Loucy (cell line): ENCODE results near the gene FHIT.

ENCODE experiments used
- H2AFZ ChIP-seq: fragments of 200-600 bp; sonication (generic); 2 replicates; pipeline ENCODE4 v1.6.0; 2016; ENCODE audit warnings: antibody characterized with exemption, mild to moderate bottlenecking, low read length, moderate library complexity
- H3F3A ChIP-seq: fragments of 200-600 bp; 2 replicates; pipeline ENCODE4 v1.6.0; 2016; ENCODE audit warnings: antibody characterized with exemption, low read depth, mild to moderate bottlenecking
- H3K27me3 ChIP-seq: fragments of 200-600 bp; sonication (generic); 2 replicates; pipeline ENCODE4 v1.6.1; 2014; ENCODE audit warnings: low read length, mild to moderate bottlenecking; ENCODE audit not compliant: insufficient read depth, poor library complexity, severe bottlenecking
- H3K36me3 ChIP-seq: fragments of 200-600 bp; sonication (generic); 2 replicates; pipeline ENCODE4 v1.6.1; 2016; ENCODE audit warnings: low read length; ENCODE audit not compliant: insufficient read depth
- H3K4me1 ChIP-seq: fragments of 200-600 bp; sonication (generic); 2 replicates; pipeline ENCODE4 v1.5.1; 2014; ENCODE audit warnings: low read length, mild to moderate bottlenecking; ENCODE audit not compliant: insufficient read depth, poor library complexity, severe bottlenecking
- H3K4me2 ChIP-seq: fragments of 200-600 bp; sonication (generic); 2 replicates; pipeline ENCODE4 v1.6.0; 2014; ENCODE audit warnings: antibody characterized with exemption, low read length, low read depth, mild to moderate bottlenecking; ENCODE audit not compliant: poor library complexity, severe bottlenecking
- H3K4me3 ChIP-seq: fragments of 200-600 bp; sonication (generic); 2 replicates; pipeline ENCODE4 v1.5.1; 2014; ENCODE audit warnings: low read length, mild to moderate bottlenecking, mixed read lengths; ENCODE audit not compliant: poor library complexity, severe bottlenecking
- H3K79me2 ChIP-seq: fragments of 200-600 bp; sonication (generic); 2 replicates; pipeline ENCODE4 v1.6.1; 2014; ENCODE audit warnings: low read length; ENCODE audit not compliant: insufficient read depth
- H3K9ac ChIP-seq: fragments of 200-600 bp; sonication (generic); 2 replicates; pipeline ENCODE4 v1.6.0; 2014; ENCODE audit warnings: mild to moderate bottlenecking, low read depth, low read length, moderate library complexity; ENCODE audit not compliant: poor library complexity, severe bottlenecking
- H3K9me2 ChIP-seq: fragments of 200-600 bp; sonication (generic); replicated peaks from 2 replicates; pipeline ENCODE4 v1.6.1; 2016; ENCODE audit warnings: low read depth, low read length, mixed read lengths
- H3K9me3 ChIP-seq: fragments of 200-600 bp; sonication (generic); 2 replicates; pipeline ENCODE4 v1.6.1; 2014; ENCODE audit warnings: mild to moderate bottlenecking, antibody characterized with exemption, low read length, low read depth; ENCODE audit not compliant: insufficient read depth
- H4K20me1 ChIP-seq: fragments of 200-600 bp; sonication (generic); 2 replicates; pipeline ENCODE4 v1.6.0; 2014; ENCODE audit warnings: antibody characterized with exemption, low read length, mild to moderate bottlenecking; ENCODE audit not compliant: insufficient read depth, poor library complexity, severe bottlenecking
- EZH2phosphoT487 ChIP-seq: fragments of 200-600 bp; IDR thresholded peaks from 2 replicates; pipeline ENCODE4 v1.6.1; 2018; ENCODE audit warnings: antibody characterized with exemption, mild to moderate bottlenecking, moderate library complexity, borderline replicate concordance
- TF ChIP-seq, protein P1 (sequence below): fragments of 200-600 bp; sonication (generic); conservative IDR thresholded peaks from 2 replicates; pipeline ENCODE4 v1.5.1; 2014; ENCODE audit warnings: mild to moderate bottlenecking, antibody characterized with exemption, low read length

Gene FHIT

DNA sequence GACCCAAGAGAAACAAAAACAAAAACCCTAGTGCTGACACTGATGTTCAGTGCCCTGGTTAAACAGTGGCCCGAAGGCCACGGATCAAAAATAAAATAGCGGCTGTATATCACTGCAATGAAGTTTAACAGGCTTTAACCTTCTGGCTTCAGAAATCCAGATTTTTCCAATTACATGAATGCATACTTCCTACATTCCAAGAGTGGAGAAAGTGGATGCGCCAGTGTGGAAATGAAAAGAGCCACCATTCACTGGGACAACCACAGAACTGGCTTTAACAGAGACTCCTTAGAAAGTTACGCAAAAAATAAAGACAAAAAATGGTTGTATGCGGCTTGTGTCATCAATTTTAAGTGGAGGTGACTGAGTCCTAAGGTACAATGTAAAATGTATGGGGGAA lies 522.2 kb downstream of the FHIT start:
- Histone ChIP-seq H3F3A (no peaks in the 10 kb centered on the region), H3K36me3 (no peaks in the 10 kb centered on the region)
- TF ChIP-seq EZH2phosphoT487 = no peak
- TF ChIP-seq, protein P1, sequence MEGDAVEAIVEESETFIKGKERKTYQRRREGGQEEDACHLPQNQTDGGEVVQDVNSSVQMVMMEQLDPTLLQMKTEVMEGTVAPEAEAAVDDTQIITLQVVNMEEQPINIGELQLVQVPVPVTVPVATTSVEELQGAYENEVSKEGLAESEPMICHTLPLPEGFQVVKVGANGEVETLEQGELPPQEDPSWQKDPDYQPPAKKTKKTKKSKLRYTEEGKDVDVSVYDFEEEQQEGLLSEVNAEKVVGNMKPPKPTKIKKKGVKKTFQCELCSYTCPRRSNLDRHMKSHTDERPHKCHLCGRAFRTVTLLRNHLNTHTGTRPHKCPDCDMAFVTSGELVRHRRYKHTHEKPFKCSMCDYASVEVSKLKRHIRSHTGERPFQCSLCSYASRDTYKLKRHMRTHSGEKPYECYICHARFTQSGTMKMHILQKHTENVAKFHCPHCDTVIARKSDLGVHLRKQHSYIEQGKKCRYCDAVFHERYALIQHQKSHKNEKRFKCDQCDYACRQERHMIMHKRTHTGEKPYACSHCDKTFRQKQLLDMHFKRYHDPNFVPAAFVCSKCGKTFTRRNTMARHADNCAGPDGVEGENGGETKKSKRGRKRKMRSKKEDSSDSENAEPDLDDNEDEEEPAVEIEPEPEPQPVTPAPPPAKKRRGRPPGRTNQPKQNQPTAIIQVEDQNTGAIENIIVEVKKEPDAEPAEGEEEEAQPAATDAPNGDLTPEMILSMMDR = no peak

DNA sequence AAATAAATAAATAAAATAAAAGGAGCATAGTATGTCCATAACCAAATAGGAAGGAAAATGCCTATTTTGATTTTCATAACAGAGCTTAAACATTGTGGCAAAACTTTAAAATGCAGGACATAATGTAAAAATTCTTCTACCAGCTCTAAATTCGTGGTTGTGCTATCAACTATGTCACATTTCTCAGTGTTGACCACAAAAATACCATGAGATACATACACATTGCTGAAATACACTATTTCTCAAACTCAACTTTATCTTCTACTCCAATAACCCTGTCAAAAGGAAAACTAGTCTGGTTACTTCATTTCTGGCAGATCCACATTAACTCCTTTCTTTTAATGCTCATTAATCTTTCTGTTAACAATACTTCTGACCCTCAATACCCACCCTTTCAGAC lies 523.2 kb downstream of the FHIT start:
- Histone ChIP-seq H3F3A (no peaks in the 10 kb centered on the region), H2AFZ (no peak overlapping the region), H3K27me3 (no peaks in the 10 kb centered on the region), H3K36me3 (no peaks in the 10 kb centered on the region), H3K9me2 (no peaks in the 10 kb centered on the region), H3K9me3 (no peaks in the 10 kb centered on the region), H3K9ac (no peak overlapping the region), H4K20me1 (no peaks in the 10 kb centered on the region), H3K4me2 (no peak overlapping the region), H3K79me2 (no peaks in the 10 kb centered on the region), H3K4me1 (no peaks in the 10 kb centered on the region), H3K4me3 (no peak overlapping the region)
- TF ChIP-seq, protein P1 = no peak
- no peak for TF ChIP-seq EZH2phosphoT487

More for the DNA sequence above, 522.2 kb downstream of the FHIT start:
- H3K9ac ChIP-seq = no peak overlapping the region
- no peaks in the 10 kb centered on the region for H3K9me2 ChIP-seq
- H3K4me2 ChIP-seq = no peak overlapping the region
- H3K4me1 ChIP-seq = no peaks in the 10 kb centered on the region
- no peaks in the 10 kb centered on the region for H3K27me3 ChIP-seq
- no peaks in the 10 kb centered on the region for H3K9me3 ChIP-seq
- no peak overlapping the region for H3K4me3 ChIP-seq
- no peaks in the 10 kb centered on the region for H3K79me2 ChIP-seq
- H2AFZ ChIP-seq = no peak overlapping the region
- H4K20me1 ChIP-seq = no peaks in the 10 kb centered on the region

DNA sequence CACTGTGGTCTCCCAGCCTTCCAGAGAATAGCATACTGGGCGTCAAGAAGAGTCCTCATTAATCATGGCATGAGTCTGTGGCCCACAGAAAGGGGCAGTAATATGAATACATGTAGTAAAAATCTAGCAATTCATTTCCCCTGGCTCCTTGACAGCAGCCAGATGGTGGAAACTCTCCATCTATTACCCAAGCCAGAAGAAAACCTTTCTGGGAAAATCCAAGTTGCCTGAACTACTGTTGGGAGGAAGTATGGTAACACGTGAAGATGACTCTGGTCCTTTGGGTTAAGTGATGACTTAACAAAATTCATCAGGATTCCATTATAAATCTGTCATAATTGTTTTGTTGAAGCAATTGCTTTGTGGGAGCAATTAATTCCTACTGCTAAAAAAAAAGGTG lies 530.5 kb downstream of the FHIT start:
- no peaks in the 10 kb centered on the region for H3K9me3 ChIP-seq
- no peak overlapping the region for H3K4me2 ChIP-seq
- H3K9ac ChIP-seq = no peak overlapping the region
- H3K9me2 ChIP-seq = no peaks in the 10 kb centered on the region
- TF ChIP-seq, protein P1 = no peak
- no peak for TF ChIP-seq EZH2phosphoT487
- no peaks in the 10 kb centered on the region for H3K79me2 ChIP-seq
- H3K4me3 ChIP-seq = no peak overlapping the region
- no peaks in the 10 kb centered on the region for H3F3A ChIP-seq
- H3K4me1 ChIP-seq = peaks cover 4% of the 10 kb centered on the region
- H4K20me1 ChIP-seq = no peaks in the 10 kb centered on the region
- no peak overlapping the region for H2AFZ ChIP-seq
- no peaks in the 10 kb centered on the region for H3K27me3 ChIP-seq
- H3K36me3 ChIP-seq = no peaks in the 10 kb centered on the region
